ENCODE data around the gene RECK.
"Not testable (repeated sequence)": the region's sequence is repeated elsewhere in the genome, so short reads cannot be mapped to it uniquely, and the experiment has no call there.

Gene RECK

GRCh38 chr9:36074870-36075532 is 38.3 kb downstream of the RECK start:
- DNase-seq, result peak; percentile 70

- DNase-seq, result peak; percentile 87
These were observed 41.3 kb downstream of the RECK start for GRCh38 chr9:36078051-36078450.

- no peak for DNase-seq
These were observed 43.8 kb downstream of the RECK start for GRCh38 chr9:36080519-36080918.

- no peak for DNase-seq
These were observed 46.2 kb downstream of the RECK start for GRCh38 chr9:36082931-36083330.

GRCh38 chr9:36086442-36086841 is 49.7 kb downstream of the RECK start:
- DNase-seq, result no peak

- not testable (repeated sequence) for DNase-seq
These were observed 50.3 kb downstream of the RECK start for GRCh38 chr9:36087054-36087453.

GRCh38 chr9:36088020-36088419 is 51.3 kb downstream of the RECK start:
- DNase-seq, result no peak

- DNase-seq, result peak; percentile 6
These were observed 54.6 kb downstream of the RECK start for GRCh38 chr9:36091026-36091953.

GRCh38 chr9:36092014-36092413 is 55.3 kb downstream of the RECK start:
- no peak for DNase-seq

- peak; percentile 57 for DNase-seq
These were observed 55.9 kb downstream of the RECK start for GRCh38 chr9:36092509-36093215.

GRCh38 chr9:36093384-36093783 is 56.7 kb downstream of the RECK start:
- DNase-seq, result no peak

GRCh38 chr9:36099718-36100117 is 63.0 kb downstream of the RECK start:
- DNase-seq, result no peak

- DNase-seq, result no peak
These were observed 63.8 kb downstream of the RECK start for GRCh38 chr9:36100532-36100931.

GRCh38 chr9:36101916-36102741 is 65.4 kb downstream of the RECK start:
- DNase-seq, result peak; percentile 40

- peak; percentile 89 for DNase-seq
These were observed 66.2 kb downstream of the RECK start for GRCh38 chr9:36102742-36103495.

GRCh38 chr9:36109071-36109470 is 72.4 kb downstream of the RECK start:
- no peak for DNase-seq

- no peak for DNase-seq
These were observed 73.7 kb downstream of the RECK start for GRCh38 chr9:36110434-36110833.

GRCh38 chr9:36112516-36112915 is 75.8 kb downstream of the RECK start:
- no peak for DNase-seq

- no peak for DNase-seq
These were observed 77.3 kb downstream of the RECK start for GRCh38 chr9:36113999-36114398.

GRCh38 chr9:36116593-36116992 is 79.9 kb downstream of the RECK start:
- DNase-seq, result no peak

GRCh38 chr9:36118201-36118600 is 81.5 kb downstream of the RECK start:
- DNase-seq, result no peak

GRCh38 chr9:36118706-36119105 is 82.0 kb downstream of the RECK start:
- no peak for DNase-seq
